Renal cortex interstitium (tissue), 15 donors: Measurements from ENCODE around the gene RNF34. TPM values are rescaled to one million over a fixed set of nuclear protein-coding genes. Genes with fewer than 3 reads are reported as not detected.
"Not testable (repeated sequence)": the region's sequence is repeated elsewhere in the genome, so short reads cannot be mapped to it uniquely, and the experiment has no call there.

Experiments
- DNase-seq, 11 donors: peaks; one replicate each; pipeline ENCODE4 v3.0.0-alpha.2; 2013; ENCODE audit warnings: low read depth in 9 of 11, low spot score in 4 of 11; ENCODE audit errors: extremely low read depth in 1 of 11
- long read RNA-seq, 16 experiments: transcript quantifications; one replicate each; lab custom pipeline, GENCODE V29; 2026
- polyA plus RNA-seq, 3 donors: library from polyadenylated mRNA; unstranded; fragments of 120-200 nt; gene quantifications; one replicate each; pipeline ENCODE4 v1.2.1, GENCODE V29; 2013; ENCODE audit not compliant: insufficient read length in 3 of 3

RNF34 gene
- polyA plus RNA-seq, result 10 to 100 TPM; 43.9 to 47.5 (median 43.9) TPM
- long read RNA-seq, donor 1, transcript RNF34-201 (6 exons, 2,066 nt), result major isoform, 11 of 14 reads
- long read RNA-seq, donor 1, partial matches to known transcripts, result 0 of 14 reads
- long read RNA-seq, donor 1, other reads (novel, unspliced or antisense), result 0 of 14 reads
- long read RNA-seq, donor 2, partial matches to known transcripts, result 0 of 5 reads
- long read RNA-seq, donor 2, other reads (novel, unspliced or antisense), result 0 of 5 reads
- long read RNA-seq, donor 3, transcript RNF34-201 (6 exons, 2,066 nt), result major isoform, 8 of 11 reads
- long read RNA-seq, donor 3, partial matches to known transcripts, result 0 of 11 reads
- long read RNA-seq, donor 3, other reads (novel, unspliced or antisense), result 0 of 11 reads
- long read RNA-seq, donor 4, transcript RNF34-201 (6 exons, 2,066 nt), result major isoform, 8 of 11 reads
- long read RNA-seq, donor 4, partial matches to known transcripts, result 0 of 11 reads
- long read RNA-seq, donor 4, other reads (novel, unspliced or antisense), result 0 of 11 reads
- long read RNA-seq, donor 5, result 0 reads
- long read RNA-seq, donor 6, transcript RNF34-201 (6 exons, 2,066 nt), result major isoform, 6 of 36 reads
- long read RNA-seq, donor 6, partial matches to known transcripts, result 30 of 36 reads
- long read RNA-seq, donor 6, other reads (novel, unspliced or antisense), result 0 of 36 reads
- long read RNA-seq, donor 7, transcript RNF34-201 (6 exons, 2,066 nt), result major isoform, 13 of 25 reads
- long read RNA-seq, donor 7, partial matches to known transcripts, result 9 of 25 reads
- long read RNA-seq, donor 7, other reads (novel, unspliced or antisense), result 0 of 25 reads
- long read RNA-seq, donor 8, transcript RNF34-201 (6 exons, 2,066 nt), result major isoform, 13 of 35 reads
- long read RNA-seq, donor 8, partial matches to known transcripts, result 17 of 35 reads
- long read RNA-seq, donor 8, other reads (novel, unspliced or antisense), result 0 of 35 reads
- long read RNA-seq, donor 9, transcript RNF34-201 (6 exons, 2,066 nt), result major isoform, 7 of 14 reads
- long read RNA-seq, donor 9, partial matches to known transcripts, result 5 of 14 reads
- long read RNA-seq, donor 9, other reads (novel, unspliced or antisense), result 0 of 14 reads
- long read RNA-seq, donor 10, transcript RNF34-201 (6 exons, 2,066 nt), result major isoform, 7 of 31 reads
- long read RNA-seq, donor 10, partial matches to known transcripts, result 23 of 31 reads
- long read RNA-seq, donor 10, other reads (novel, unspliced or antisense), result 0 of 31 reads
- long read RNA-seq, donor 11, transcript RNF34-201 (6 exons, 2,066 nt), result major isoform, 6 of 6 reads
- long read RNA-seq, donor 11, partial matches to known transcripts, result 0 of 6 reads
- long read RNA-seq, donor 11, other reads (novel, unspliced or antisense), result 0 of 6 reads
- long read RNA-seq, donor 12, partial matches to known transcripts, result 0 of 3 reads
- long read RNA-seq, donor 12, other reads (novel, unspliced or antisense), result 0 of 3 reads
- long read RNA-seq, donor 13, result 0 reads
- long read RNA-seq, donor 14, transcript RNF34-201 (6 exons, 2,066 nt), result major isoform, 6 of 16 reads
- long read RNA-seq, donor 14, partial matches to known transcripts, result 7 of 16 reads
- long read RNA-seq, donor 14, other reads (novel, unspliced or antisense), result 0 of 16 reads
- long read RNA-seq, donor 15, partial matches to known transcripts, result 0 of 5 reads
- long read RNA-seq, donor 15, other reads (novel, unspliced or antisense), result 0 of 5 reads
- long read RNA-seq, donor 16, transcript RNF34-201 (6 exons, 2,066 nt), result major isoform, 23 of 117 reads
- long read RNA-seq, donor 16, partial matches to known transcripts, result 84 of 117 reads
- long read RNA-seq, donor 16, other reads (novel, unspliced or antisense), result 6 of 117 reads

DNA sequence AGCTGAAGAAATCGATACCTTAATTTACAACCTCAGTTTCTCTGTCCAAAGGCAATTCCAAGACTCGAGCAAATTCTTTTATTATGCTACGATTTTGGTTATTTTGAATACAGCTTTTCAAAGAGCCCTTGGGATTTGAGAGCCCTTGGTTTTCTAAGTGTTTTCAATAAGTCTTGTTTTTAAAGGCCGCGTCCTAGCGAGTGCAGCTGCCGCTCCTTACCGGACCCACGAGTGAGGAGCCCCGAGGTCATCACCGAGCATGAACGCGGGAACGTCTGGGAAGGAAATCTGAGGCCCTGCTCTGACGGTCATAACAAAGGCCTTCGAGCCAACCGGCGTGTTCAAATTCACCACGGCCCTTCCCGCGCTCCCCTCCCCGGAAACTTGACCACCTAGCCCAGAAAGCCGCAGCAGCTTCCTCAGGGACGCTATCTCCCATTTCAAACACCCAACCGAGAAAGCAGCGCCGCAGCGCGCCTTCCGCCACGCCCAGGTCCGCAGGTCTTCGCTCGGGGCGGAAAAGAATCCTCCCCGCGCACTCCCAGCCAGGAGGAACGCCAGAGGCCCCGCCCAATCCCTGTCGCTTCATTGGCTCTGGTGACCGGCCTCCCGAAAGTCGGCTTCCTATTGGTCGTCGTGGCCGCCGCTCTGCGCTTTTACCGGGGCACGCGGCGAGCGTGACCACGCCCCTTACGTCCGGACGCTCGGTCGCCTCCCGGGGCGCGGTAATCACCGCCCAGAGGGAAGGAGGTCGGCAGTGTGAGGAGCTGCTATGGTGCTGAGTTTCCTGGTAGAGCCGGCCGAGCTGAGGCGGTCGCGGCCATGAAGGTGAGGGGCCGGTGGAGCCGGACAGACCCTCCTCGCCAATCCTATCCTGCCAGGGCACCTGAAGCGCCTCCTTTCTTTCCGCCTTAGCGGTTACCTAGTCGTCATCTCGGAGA, at the start of gene RNF34:
Gene RNF34 (plus strand): TSS at position 728 of the 941 bp plus-strand sequence. CDS start 95 bp downstream, at position 823.
- peak; percentile 91 to 98 (median 98) for DNase-seq

- peak; percentile 90 to 98 (median 96) for DNase-seq
Observed at GRCh38 chr12:121351820-121352681, 47.9 kb upstream of the RNF34 start, which contains the start of gene ANAPC5. TSS of gene ANAPC5 (minus strand) at chr12:121352411. CDS start at chr12:121352340, 71 bp downstream.

DNA sequence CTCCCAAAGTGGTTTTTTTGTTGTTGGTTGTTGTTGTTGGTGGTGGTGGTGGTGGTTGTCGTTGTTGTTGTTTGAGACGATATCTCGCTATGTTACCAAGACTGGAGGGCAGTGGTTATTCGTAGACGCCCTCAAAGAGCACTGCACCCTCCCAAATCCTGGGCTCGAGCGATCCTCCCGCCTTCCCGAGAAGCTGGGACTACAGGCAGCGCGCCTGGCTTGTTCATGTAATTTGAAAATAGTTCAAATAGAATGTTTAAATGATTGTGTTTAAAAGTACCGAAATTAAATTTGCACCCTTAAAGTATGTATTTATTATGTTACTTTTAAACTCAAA, 47.3 kb upstream of the RNF34 start:
- peak in 1 of 11 donors; percentile 48 for DNase-seq

GRCh38 chr12:121355818-121356217, 44.1 kb upstream of the RNF34 start:
- DNase-seq, result no peak

- no peak for DNase-seq
Observed at GRCh38 chr12:121356657-121357056, 43.3 kb upstream of the RNF34 start.

DNA sequence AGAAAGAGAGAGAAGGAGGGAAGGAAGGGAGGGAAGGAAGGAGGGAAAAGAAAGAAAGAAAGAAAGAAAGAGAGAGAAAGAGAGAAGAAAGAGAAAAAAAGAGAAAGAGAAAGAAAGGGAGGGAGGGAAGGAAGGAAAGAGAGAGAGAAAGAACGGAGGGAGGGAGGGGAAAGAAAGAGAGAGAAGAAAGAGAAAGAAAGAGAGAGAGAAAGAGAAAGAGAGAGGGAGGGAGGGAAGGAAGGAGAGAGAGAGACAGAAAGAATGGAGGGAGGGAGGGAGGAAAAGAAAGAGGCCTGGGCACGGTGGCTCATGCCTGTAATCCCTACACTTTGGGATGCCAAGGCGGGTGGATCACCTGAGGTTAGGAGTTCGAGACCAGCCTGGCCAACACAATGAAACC, 42.6 kb upstream of the RNF34 start:
- no peak for DNase-seq

DNA sequence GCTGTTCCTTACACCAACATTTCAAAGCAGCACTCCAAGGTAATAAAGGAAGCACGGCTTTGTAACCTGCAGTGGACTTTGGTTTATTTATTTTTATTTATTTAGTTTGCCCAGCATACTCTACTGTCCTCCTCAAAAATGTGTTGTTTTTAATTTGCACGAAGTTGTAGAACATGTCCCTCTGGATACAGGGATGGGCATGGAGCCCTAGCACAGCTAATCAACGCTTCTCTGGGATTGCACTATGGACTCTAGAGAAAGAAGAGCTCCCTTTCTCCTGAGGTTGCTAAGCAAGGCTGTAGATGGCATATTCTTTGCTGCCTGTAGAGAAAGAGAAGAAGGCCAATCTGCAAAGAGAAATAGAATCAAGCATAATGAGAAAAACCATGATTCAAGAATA, 41.8 kb upstream of the RNF34 start:
- DNase-seq, result no peak

DNA sequence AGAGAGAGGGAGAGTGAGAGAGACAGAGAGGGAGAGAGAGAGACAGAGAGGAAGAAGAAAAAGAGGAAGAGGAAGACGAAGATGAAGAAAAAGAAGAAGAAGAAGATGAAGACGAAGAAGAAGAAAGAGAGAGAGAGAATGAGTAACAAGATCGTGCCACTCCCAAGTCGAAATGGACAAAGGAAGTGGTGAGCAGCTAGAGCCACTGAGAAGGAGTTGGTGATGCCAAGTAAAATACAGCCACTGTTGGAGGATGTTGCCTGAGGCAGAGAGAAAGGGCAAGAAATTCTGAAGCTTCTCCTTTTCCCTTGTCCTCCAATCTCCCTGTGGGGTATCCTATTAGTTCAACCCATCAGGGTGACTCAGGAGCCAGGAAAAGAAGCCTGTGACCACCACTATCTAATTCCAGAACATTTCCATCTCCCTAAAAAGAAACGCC, 35.2 kb upstream of the RNF34 start:
- DNase-seq, result no peak

GRCh38 chr12:121365416-121366062, 34.4 kb upstream of the RNF34 start:
- DNase-seq, result no peak

GRCh38 chr12:121366063-121366459, 33.9 kb upstream of the RNF34 start:
- DNase-seq, result peak in 2 of 11 donors; percentile 38 to 39

DNA sequence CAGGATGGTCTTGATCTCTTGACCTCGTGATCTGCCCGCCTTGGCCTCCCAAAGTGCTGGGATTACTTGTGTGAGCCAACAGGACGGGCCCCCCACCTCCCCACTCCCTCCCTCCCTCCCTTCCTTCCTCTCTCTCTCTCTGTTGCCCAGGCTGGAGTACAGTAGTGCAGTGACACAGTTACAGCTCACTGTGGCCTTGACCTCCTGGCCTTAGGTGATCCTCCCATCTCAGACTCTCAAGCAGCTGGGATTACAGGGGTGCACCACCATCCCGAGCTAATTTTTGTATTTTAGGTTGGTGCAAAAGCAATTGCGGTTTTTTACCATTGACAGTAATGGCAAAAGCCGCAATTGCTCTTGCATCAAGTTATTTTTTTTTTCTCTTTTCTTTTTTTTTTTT, 28.5 kb upstream of the RNF34 start:
- DNase-seq, result no peak

- no peak for DNase-seq
Observed at GRCh38 chr12:121373755-121374154, 26.2 kb upstream of the RNF34 start.

GRCh38 chr12:121374336-121374735, 25.6 kb upstream of the RNF34 start:
- not testable (repeated sequence) for DNase-seq

DNA sequence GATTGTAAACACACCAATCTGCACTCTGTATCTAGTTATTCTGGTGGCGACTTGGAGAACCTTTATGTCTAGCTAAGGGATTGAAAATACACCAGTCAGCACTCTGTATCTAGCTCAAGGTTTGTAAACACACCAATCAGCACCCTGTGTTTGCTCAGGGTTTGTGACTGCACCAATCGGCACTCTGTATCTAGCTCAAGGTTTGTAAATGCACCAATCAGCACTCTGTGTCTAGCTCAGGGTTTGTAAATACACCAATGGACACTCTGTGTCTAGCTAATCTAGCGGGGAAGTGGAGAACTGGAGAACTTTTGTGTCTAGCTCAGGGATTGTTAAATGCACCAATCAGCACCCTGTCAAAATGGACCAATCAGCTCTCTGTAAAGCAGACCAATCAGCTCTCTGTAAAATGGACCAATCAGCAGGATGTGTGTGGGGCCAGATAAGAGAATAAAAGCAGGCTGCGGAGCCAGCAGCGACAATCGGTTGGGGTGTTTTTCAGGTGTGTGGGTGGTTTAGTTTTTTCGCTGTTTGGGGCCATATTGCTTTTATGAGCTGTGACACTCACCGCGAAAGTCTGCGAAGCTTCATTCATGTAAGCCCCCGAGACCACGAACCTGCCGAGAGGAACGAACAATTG, 24.9 kb upstream of the RNF34 start:
- not testable (repeated sequence) for DNase-seq
